ENCODE data around the gene SYPL1.

SYPL1 gene

GRCh38 chr7:106050002-106050745 lies 61.9 kb downstream of the SYPL1 start:
- DNase-seq (ENCODE audit: low read depth): no peak

GRCh38 chr7:106049139-106049752 lies 62.9 kb downstream of the SYPL1 start:
- no peak for DNase-seq (ENCODE audit: low read depth)

DNA sequence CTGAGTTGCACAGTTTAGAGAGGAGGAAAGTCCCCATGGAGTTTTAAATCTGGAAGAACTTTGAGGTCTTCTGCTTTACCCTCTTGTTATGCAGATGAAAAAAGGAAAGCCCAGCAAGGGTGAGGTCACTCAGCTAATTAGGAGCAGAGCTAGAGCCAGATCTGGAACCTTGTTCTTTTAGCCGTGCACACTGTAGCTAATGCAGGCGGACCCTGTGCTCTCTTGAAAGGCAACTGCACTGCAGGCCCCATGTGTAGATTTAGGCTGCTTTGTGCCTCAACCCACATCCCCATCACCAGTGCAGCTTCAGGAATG lies 63.4 kb downstream of the SYPL1 start:
- DNase-seq (ENCODE audit: low read depth): no peak

DNA sequence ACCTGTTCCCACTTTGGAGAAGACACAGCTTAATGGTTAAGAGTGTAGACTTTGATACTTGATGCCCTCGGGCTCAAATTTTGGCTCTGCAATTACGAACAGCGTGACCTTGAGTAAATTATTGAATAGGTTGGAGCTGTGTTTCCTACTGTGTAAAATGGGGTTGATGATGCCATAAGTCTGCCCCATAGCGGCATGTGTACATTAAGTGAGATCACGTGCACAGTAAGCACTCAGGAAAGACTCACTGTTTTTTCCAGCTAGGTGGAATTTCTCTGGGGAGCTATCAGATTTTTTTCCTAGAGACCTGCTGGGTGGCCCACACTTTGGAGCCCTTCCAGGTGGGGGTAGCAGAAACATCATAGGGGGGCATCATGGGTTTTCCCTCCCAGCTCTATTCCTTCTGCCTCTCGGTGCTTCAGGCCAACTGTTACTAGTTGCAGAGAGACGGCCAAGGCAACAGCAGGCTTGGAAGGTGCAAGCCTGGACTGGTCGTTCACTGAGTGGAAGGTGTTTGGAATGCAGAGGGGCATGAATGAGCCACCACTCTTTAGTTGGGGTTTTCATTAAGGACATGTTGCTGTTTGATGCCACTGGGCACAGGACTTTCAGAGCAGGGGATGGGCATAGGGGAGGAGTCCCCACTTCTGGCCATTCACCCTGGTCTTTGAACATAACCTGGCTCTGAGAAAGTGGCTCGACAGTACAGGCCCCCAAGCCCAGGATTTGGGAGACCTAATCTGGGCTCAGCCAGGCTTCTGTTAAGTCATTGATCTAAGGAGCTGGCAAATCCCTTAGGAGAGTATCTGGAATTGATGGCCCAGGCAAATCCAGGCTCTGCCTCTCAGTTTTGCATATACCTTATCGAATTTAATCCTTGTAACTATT lies 64.0 kb downstream of the SYPL1 start:
- DNase-seq (ENCODE audit: low read depth): no peak

- DNase-seq (ENCODE audit: low read depth): no peak
These were observed 64.9 kb downstream of the SYPL1 start for GRCh38 chr7:106047184-106047583.

- DNase-seq (ENCODE audit: low read depth): no peak
These were observed 66.5 kb downstream of the SYPL1 start for GRCh38 chr7:106045586-106045985.

GRCh38 chr7:106045139-106045538 lies 67.0 kb downstream of the SYPL1 start:
- DNase-seq (ENCODE audit: low read depth): no peak

DNA sequence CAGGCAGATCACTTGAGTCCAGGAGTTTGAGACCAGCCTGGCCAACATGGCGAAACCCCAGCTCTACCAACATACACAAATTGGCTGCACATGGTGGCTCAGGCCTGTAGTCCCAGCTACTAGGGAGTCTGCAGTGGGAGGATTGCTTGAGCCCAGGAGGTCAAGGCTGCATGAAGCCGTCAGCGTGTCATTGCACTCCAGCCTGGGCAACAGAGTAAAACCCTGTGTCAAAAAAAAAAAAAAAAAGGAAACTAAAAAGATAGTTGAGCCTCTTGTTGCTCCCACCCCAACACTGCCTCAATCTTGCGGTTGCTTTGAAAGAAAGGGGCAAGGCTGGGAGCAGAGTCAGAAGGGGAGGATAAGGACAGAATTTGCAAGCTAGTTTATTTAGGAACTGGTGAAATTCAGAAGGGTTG lies 69.9 kb downstream of the SYPL1 start:
- DNase-seq (ENCODE audit: low read depth): no peak

DNA sequence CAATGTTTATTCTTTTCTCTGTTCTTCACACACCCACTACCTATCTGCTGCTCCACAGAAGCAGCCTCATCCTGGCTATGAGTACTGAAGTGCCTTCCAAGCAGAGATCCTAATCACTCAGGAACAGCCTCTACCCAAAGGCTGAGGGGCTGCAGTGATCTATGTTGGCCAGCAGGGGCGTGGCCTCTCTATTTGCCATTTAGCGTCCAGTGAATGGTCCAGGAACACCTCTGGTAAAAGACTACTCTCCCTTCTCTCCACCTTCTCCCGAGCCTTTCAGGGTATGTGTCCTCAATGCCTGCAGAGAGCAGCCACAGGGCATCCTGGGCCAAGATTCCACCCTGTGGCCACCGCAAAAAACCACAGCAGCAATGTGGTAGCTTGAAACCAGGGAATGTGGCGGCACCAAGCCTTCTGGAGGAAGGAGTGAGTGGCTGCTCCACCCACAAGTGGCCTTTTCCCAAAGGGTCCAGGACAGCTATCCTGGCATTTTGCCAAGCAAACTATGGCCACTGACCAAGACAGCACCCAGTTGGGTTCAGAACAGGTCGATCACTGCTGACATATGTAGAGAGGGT lies 70.9 kb downstream of the SYPL1 start:
- no peak for DNase-seq (ENCODE audit: low read depth)
